Inferior parietal cortex (tissue), 1 donor: ENCODE measurements around the gene LYSMD4.
"Not testable (repeated sequence)": the region's sequence is repeated elsewhere in the genome, so short reads cannot be mapped to it uniquely, and the experiment has no call there.

Source experiments
- DNase-seq: peaks from one replicate; pipeline ENCODE4 v3.0.0-alpha.2; 2016; ENCODE audit errors: extremely low spot score

LYSMD4 gene

GRCh38 chr15:99733268-99734039, at the start of gene LYSMD4:
LYSMD4 (minus strand) TSS chr15:99733437; CDS start chr15:99731999, 1,438 bp downstream.
- peak; percentile 93 for DNase-seq

- not testable (repeated sequence) for DNase-seq
Measured at GRCh38 chr15:99782029-99782428, 48.8 kb upstream of the LYSMD4 start.

GRCh38 chr15:99777144-99777543, 43.9 kb upstream of the LYSMD4 start:
- no peak for DNase-seq

DNA sequence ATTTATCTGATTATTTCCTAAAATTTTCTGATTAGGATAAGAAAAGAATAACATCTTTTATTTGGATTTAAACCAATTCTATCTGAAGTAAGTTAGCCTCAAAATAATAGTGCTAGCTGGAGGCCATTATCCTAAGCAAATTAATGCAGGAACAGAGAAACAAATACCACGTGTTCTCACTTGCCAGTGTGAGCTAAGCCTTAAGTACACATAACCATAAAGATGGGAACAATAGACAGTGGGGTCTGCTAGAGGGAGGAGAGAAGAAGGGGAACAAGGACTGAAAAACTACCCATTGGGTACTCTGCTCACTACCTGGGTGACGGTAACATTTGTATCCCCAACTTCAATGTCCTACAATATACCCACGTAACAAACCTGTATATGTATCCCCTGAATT, 31.3 kb upstream of the LYSMD4 start:
- DNase-seq, result no peak

DNA sequence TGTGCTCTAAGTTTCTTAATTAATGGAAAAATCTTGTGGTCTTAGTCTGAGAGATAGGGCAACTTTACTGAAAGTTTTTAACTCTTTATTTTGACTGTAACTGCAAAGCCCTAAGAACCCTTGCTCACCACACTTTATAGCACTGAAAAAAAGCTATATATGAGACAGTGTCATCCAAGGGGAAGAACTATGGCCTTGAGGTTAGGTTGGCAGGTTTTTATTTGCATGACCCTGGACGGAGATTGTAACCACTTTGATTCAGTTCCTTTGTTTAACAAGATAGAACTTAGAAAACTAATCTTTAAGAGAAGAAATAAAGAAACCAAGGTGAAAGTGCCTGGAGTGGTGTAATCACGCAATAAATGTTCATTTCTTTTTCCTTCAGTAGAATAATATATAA, 30.6 kb upstream of the LYSMD4 start:
- DNase-seq, result no peak

- DNase-seq, result no peak
Measured at GRCh38 chr15:99762288-99762687, 29.1 kb upstream of the LYSMD4 start.

- DNase-seq, result peak; percentile 89
Measured at GRCh38 chr15:99755692-99756409, 22.6 kb upstream of the LYSMD4 start.

GRCh38 chr15:99753066-99753465, 19.8 kb upstream of the LYSMD4 start:
- DNase-seq, result no peak

DNA sequence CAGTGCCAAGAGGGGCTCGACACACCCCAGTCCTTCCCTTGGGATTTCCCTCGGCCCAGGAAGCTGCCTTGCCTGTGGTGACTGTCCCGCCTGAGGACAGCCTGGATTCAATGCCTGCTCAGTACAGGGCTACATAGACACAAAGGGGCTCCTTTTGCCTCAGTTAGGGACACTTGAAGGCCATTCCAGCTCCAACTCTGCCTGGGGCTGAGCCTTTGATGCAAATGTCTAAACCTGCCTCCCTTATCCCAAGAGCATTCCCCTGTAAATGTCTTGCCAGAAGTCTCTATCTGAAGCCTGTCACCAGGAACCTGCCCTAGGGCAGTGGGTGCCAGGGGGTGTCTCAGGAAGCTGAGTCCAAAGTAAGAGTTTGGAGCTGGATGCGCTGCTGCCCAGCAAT, 19.3 kb upstream of the LYSMD4 start:
- DNase-seq, result no peak

GRCh38 chr15:99750326-99750725, 17.1 kb upstream of the LYSMD4 start:
- DNase-seq, result not testable (repeated sequence)

DNA sequence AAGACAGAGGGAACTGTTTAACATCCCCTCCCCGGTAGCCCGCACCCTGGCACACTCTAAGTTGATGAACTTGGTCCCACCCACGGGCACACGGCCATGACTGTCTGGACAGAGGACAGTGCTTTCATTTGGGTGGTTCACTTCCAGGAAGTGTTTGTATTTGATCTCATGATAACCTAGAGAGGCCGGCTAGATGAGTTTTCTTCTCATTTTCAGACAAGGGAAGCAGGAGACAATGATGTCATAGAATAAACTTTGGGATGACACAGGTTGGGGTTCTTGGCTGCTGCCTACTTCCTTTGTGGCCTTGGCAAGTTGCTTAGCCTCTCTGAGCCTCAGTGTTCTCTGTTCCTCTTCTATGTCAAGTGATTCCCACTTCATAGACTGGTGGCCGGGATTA, 16.1 kb upstream of the LYSMD4 start:
- DNase-seq, result no peak

GRCh38 chr15:99745370-99746086, 12.3 kb upstream of the LYSMD4 start:
- no peak for DNase-seq

DNA sequence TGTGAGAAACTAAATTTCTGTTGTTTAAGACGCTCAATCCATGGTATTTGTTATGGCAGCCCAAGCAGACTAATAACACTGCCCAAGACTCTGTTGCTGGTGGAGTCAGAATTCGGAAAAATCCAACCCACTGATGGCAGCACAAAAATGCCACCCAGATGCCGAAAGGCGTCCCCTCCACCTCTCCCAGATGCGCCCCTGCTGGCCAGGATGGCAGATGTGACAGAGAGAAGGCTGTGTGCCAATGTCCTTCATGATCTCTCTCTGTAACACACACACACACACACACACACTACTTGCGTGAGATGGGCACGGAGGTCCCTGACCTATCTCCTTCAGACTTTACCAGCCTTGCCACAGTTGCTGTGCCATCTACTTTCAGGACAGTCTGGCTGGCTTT, 10.9 kb upstream of the LYSMD4 start:
- no peak for DNase-seq

- DNase-seq, result no peak
Measured at GRCh38 chr15:99741835-99742234, 8.6 kb upstream of the LYSMD4 start.

GRCh38 chr15:99738021-99738847, 5.0 kb upstream of the LYSMD4 start:
- no peak for DNase-seq

- DNase-seq, result no peak
Measured at GRCh38 chr15:99736702-99737101, 3.5 kb upstream of the LYSMD4 start.

GRCh38 chr15:99735868-99736267, 2.6 kb upstream of the LYSMD4 start:
- no peak for DNase-seq

DNA sequence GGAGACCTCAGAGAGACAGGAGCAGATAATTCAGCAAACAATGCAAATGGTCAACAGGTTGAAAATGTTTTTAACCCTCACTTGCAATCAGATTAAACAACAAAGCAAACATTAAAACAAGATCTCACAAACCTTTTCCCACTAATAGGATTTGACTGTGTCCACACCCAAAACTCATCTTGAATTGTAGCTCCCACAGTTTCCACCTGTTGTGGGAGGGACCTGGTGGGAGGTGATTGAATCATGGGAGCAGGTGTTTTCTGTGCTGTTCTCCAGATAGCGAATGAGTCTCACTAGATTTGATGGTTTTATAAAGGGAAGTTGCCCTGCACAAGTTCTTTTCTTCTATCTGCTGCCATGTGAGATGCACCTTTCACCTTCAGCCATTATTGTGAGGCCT, 1.3 kb upstream of the LYSMD4 start:
- DNase-seq, result no peak

DNA sequence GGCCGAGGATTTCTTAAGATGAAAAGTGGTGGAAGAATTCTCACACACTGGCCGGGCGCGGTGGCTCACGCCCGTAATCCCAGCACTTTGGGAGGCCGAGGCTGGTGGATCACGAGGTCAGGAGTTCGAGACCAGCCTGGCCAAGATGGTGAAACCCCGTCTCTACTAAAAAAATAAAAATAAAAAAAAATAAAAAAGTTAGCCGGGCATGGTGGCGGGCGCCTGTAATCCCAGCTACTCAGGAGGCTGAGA, 729 bp upstream of the LYSMD4 start:
- not testable (repeated sequence) for DNase-seq

GRCh38 chr15:99732751-99733267, 428 bp downstream of the LYSMD4 start:
- DNase-seq, result no peak

DNA sequence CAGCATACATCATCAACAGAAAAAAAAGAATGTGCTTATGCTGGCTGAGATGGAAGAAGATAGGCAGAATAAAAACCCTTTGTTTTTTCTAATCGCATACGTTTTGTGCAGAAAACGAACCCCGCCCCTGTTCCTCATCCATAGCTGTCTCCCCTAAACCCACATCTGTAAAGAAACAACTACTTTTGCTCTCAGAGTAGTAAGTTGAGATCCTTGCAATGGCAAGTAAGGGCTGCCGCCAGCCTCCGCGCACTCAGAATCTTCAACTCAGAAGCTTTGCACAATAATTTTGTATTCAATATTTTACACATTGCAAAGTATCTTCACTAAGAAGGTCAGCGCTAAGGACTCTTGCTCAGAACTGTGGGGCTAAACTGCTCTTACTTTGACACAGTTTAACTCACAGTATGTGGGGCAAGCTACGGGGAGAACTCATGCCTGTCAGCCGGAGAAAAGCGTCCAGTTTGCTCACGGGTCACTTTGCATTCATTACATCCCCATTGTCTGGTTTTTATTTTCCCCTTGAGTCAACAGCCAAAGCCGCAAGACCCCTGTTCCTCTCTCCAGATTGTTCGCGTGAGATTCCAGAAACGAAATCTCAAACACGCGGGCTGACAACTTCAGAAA, 1.0 kb downstream of the LYSMD4 start:
- no peak for DNase-seq
